Activated naive CD4-positive, alpha-beta T cell treated with anti-CD3 and anti-CD28 coated beads, Interleukin-2, amount 50 U/mL, for 72 hours (primary cell): ENCODE data around the gene RPL7L1. TPM values are rescaled to one million over a fixed set of nuclear protein-coding genes. Genes with fewer than 3 reads are reported as not detected.

ENCODE experiments used
- ATAC-seq, 2 donors: fragments of 150-1000 bp; cut with Tn5 transposase; 2 replicates each; pipeline ENCODE4 v1.10.0; 2021; ENCODE audit warnings: mild to moderate bottlenecking in 2 of 2, moderate library complexity in 2 of 2
- DNase-seq, 2 donors: peaks; one replicate each; pipeline ENCODE4 v3.0.0; 2021 to 2022; ENCODE audit warnings: low spot score in 2 of 2
- H3K27ac Mint-ChIP-seq, 2 donors: one replicate each; pipeline ENCODE4 v1.8.0; 2022; ENCODE audit warnings: mild to moderate bottlenecking in 2 of 2, mixed read lengths in 2 of 2
- H3K36me3 Mint-ChIP-seq, 2 donors: one replicate each; pipeline ENCODE4 v1.8.0; 2022; ENCODE audit warnings: mixed read lengths in 2 of 2
- H3K9me3 Mint-ChIP-seq, 2 donors: one replicate each; pipeline ENCODE4 v1.8.0; 2022; ENCODE audit warnings: mixed read lengths in 2 of 2
- total RNA-seq, 2 donors: library from RNA; stranded (reverse); gene quantifications; one replicate each; pipeline ENCODE4 v1.2.3, GENCODE V29; 2022

RPL7L1 gene
- total RNA-seq, 2 donors from 2014 or later: 120 to 125 TPM

DNA sequence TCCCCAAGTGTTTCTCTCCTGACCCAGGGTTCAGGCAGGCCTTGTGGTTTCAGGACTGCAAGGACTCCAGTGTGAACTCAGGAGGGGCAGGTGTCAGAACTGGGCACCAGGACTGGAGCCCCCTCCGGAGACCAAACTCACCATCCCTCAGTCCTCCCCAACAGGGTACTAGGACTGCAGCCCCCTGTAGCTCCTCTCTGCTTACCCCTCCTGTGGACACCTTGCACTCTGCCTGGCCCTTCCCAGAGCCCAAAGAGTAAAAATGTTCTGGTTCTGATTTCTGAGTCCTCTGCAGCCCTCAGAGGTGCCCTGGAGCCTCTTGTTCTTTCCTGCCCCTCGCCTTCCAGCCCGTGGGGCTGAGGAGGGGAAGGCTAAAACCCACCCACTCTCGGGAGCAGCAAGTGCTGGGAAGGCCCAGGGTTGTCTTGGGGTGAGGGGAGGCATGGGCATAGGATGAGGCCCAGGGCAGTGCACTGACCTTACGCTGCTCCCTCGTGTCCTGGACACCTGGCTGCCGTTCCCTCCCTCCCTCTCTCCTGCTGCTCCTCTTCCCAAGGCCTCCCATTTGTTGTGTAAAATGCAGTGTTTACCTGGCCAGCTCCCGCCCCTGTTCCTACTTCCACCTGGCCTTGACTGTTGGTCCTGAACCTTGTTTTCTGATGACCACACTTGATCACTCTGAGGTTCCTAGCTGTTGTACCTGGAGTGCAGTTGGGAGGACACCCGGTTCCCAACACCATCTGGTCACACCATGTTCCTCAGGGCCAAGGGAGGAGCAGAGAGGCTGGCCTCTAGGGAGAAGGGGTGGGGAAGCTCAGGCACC, 59.8 kb downstream of the RPL7L1 start:
- DNase-seq (no peak), ATAC-seq (no peak)
- Mint-ChIP-seq H3K27ac (peak overlapping the region; percentile 28 to 95), H3K9me3 (no peaks in the 10 kb centered on the region), H3K36me3 (peaks cover 10 to 23% of the 10 kb centered on the region in 2 donors)

Other genes starting within 250 kb of the RPL7L1 start
- not detected for gene PRPH2, start 157.0 kb upstream of the RPL7L1 start, total RNA-seq
- gene TBCC, start 133.5 kb upstream of the RPL7L1 start, total RNA-seq: 10 to 100 TPM; 14.2 to 19.5 TPM
- gene BICRAL, start 97.6 kb upstream of the RPL7L1 start, total RNA-seq: 10 to 100 TPM; 12.4 to 15.0 TPM
- not detected for gene PTCRA, start 36.4 kb downstream of the RPL7L1 start, total RNA-seq
- 10 to 100 TPM; 37.9 to 51.6 TPM for gene CNPY3, start 49.9 kb downstream of the RPL7L1 start, total RNA-seq
- gene GNMT, start 81.1 kb downstream of the RPL7L1 start, total RNA-seq: 1 to 10 TPM in 1 of 2 donors, under 1 TPM in 1; 0.54 to 1.0 TPM
- gene PEX6, start 99.6 kb downstream of the RPL7L1 start, total RNA-seq: 10 to 100 TPM in 1 of 2 donors, 1 to 10 TPM in 1; 7.9 to 13.8 TPM
- gene PPP2R5D, start 105.0 kb downstream of the RPL7L1 start, total RNA-seq: 10 to 100 TPM; 53.0 to 96.0 TPM
- 10 to 100 TPM; 79.4 to 83.6 TPM for gene MEA1, start 134.3 kb downstream of the RPL7L1 start, total RNA-seq
- 10 to 100 TPM; 67.7 to 74.0 TPM for gene KLHDC3, start 134.6 kb downstream of the RPL7L1 start, total RNA-seq
- 10 to 100 TPM; 45.6 to 46.9 TPM for gene RRP36, start 142.0 kb downstream of the RPL7L1 start, total RNA-seq
- 10 to 100 TPM; 13.0 to 21.6 TPM for gene CUL7, start 174.2 kb downstream of the RPL7L1 start, total RNA-seq
- 10 to 100 TPM; 87.4 to 99.8 TPM for gene MRPL2, start 179.8 kb downstream of the RPL7L1 start, total RNA-seq
- gene KLC4, start 180.0 kb downstream of the RPL7L1 start, total RNA-seq: 10 to 100 TPM; 19.9 to 50.1 TPM
- 1 to 10 TPM; 2.9 to 4.7 TPM for gene PTK7, start 196.7 kb downstream of the RPL7L1 start, total RNA-seq